ENCODE data around the gene RER1.

DNA sequence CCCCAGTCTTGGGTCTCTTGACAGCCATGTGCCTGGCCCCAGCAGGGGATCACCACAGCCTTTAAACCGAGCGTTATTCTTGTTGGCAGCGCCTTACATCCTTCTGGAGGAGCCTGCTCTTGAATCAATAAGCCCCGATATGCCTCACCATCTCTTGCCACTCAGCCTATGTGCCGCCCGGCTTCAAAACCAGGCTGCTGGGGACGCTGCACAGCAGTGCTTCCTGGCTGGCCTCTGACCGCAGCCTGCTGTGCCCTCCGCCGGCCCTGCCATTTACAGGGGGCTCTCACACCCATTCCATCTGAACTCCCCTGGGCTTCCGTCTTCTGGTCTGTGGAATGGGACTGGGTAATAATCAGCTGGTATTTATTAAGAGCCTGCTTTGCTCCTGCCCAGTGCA is 23.7 kb downstream of the RER1 start:
- no peak for TF ChIP-seq GATA2 (IDR thresholded peaks at IDR 0.05; ENCODE audit: low read depth, low read length)
- TF ChIP-seq GATA3 (IDR thresholded peaks at IDR 0.05; ENCODE audit: low read depth, low read length) = no peak

Measured in SH-SY5Y (cell line).